Activated T-helper 1 cell treated with anti-CD3 and anti-CD28 coated beads, Interleukin-12 subunit alpha, Interleukin-12 subunit beta, Interleukin-2, Interleukin-4 antibody, amounts not matched to agents 30 ng/mL and 10 ng/mL and 1 ng/mL, durations not matched to agents 14 hours and 24 hours and 36 hours (primary cell): ENCODE measurements around the gene EIF3L. TPM values are rescaled to one million over a fixed set of nuclear protein-coding genes. Genes with fewer than 3 reads are reported as not detected.

ENCODE experiments used
- DNase-seq: peaks from one replicate; pipeline ENCODE4 v3.0.0; 2021; ENCODE audit warnings: low spot score
- H3K27ac Mint-ChIP-seq: one replicate; pipeline ENCODE4 v1.8.0; 2021; ENCODE audit warnings: mild to moderate bottlenecking, mixed read lengths
- H3K27me3 Mint-ChIP-seq: one replicate; pipeline ENCODE4 v1.8.0; 2022; ENCODE audit warnings: mild to moderate bottlenecking, moderate library complexity, mixed read lengths; ENCODE audit not compliant: insufficient read depth
- H3K36me3 Mint-ChIP-seq: one replicate; pipeline ENCODE4 v1.8.0; 2021; ENCODE audit warnings: low read depth, mixed read lengths
- H3K4me1 Mint-ChIP-seq: one replicate; pipeline ENCODE4 v1.8.0; 2021; ENCODE audit warnings: low read depth, mixed read lengths
- H3K4me3 Mint-ChIP-seq: one replicate; pipeline ENCODE4 v1.8.0; 2021; ENCODE audit warnings: mild to moderate bottlenecking, moderate library complexity, mixed read lengths
- H3K9me3 Mint-ChIP-seq: one replicate; pipeline ENCODE4 v1.8.0; 2021; ENCODE audit warnings: mixed read lengths
- intact Hi-C: fragments of 100-400 bp; cut with micrococcal nuclease; formaldehyde crosslinking; loops from one replicate; pipeline ENCODE4 v1.15.1; 2024
- total RNA-seq: library from RNA; stranded (reverse); gene quantifications from 2 replicates; pipeline ENCODE4 v1.2.3, GENCODE V29; 2022

The EIF3L gene
- total RNA-seq, 1 donor from 2014 or later, result 441 TPM

- peaks cover 36% of the 10 kb centered on the region for H3K36me3 Mint-ChIP-seq
- peaks cover 40% of the 10 kb centered on the region for H3K4me1 Mint-ChIP-seq
- intact Hi-C loops, result no loop called here
- no peak overlapping the region for H3K27ac Mint-ChIP-seq
- peak overlapping the region; percentile 22 for H3K4me3 Mint-ChIP-seq
- H3K27me3 Mint-ChIP-seq, result no peaks in the 10 kb centered on the region
- no peaks in the 10 kb centered on the region for H3K9me3 Mint-ChIP-seq
- DNase-seq, result no peak
Observed at GRCh38 chr22:37846433-37846832, 2.8 kb upstream of the EIF3L start.

- Mint-ChIP-seq H3K36me3 (peaks cover 46% of the 10 kb centered on the region), H3K27me3 (no peaks in the 10 kb centered on the region), H3K4me3 (peak overlapping the region; percentile 97), H3K9me3 (no peaks in the 10 kb centered on the region), H3K27ac (peak overlapping the region; percentile 96), H3K4me1 (peaks cover 44% of the 10 kb centered on the region)
- DNase-seq, result peak; percentile 14
- intact Hi-C loops, result loop anchor here (1.0 to 2.0 kb wide), 6 partner anchors 15 to 332 kb away; partner anchors contain the start of genes C22orf23, PLA2G6 and POLR2F
Observed at GRCh38 chr22:37848587-37849088, 581 bp upstream of the EIF3L start.

- Mint-ChIP-seq H3K4me3 (peak overlapping the region; percentile 97), H3K36me3 (peaks cover 54% of the 10 kb centered on the region), H3K9me3 (no peaks in the 10 kb centered on the region), H3K27me3 (no peaks in the 10 kb centered on the region), H3K4me1 (peaks cover 61% of the 10 kb centered on the region), H3K27ac (no peak overlapping the region)
- intact Hi-C loops, result no loop called here
- DNase-seq, result no peak
Observed at GRCh38 chr22:37850801-37851200, 1.6 kb downstream of the EIF3L start.

- Mint-ChIP-seq H3K27me3 (no peaks in the 10 kb centered on the region), H3K36me3 (peaks cover 54% of the 10 kb centered on the region), H3K4me1 (peaks cover 58% of the 10 kb centered on the region), H3K4me3 (no peak overlapping the region), H3K27ac (no peak overlapping the region), H3K9me3 (no peaks in the 10 kb centered on the region)
- intact Hi-C loops, result no loop called here
- no peak for DNase-seq
Observed at GRCh38 chr22:37852418-37852817, 3.2 kb downstream of the EIF3L start.

- no peak for DNase-seq
- Mint-ChIP-seq H3K9me3 (no peaks in the 10 kb centered on the region), H3K4me1 (peaks cover 42% of the 10 kb centered on the region), H3K4me3 (no peak overlapping the region), H3K36me3 (peaks cover 48% of the 10 kb centered on the region), H3K27ac (no peak overlapping the region), H3K27me3 (no peaks in the 10 kb centered on the region)
- intact Hi-C loops, result no loop called here
Observed at GRCh38 chr22:37854946-37855345, 5.7 kb downstream of the EIF3L start.

GRCh38 chr22:37855462-37855861 is 6.2 kb downstream of the EIF3L start:
- no peak overlapping the region for H3K27ac Mint-ChIP-seq
- H3K4me1 Mint-ChIP-seq, result peaks cover 40% of the 10 kb centered on the region
- intact Hi-C loops, result no loop called here

GRCh38 chr22:37860796-37861421 is 11.7 kb downstream of the EIF3L start:
- no peaks in the 10 kb centered on the region for H3K9me3 Mint-ChIP-seq
- intact Hi-C loops, result no loop called here
- H3K27me3 Mint-ChIP-seq, result no peaks in the 10 kb centered on the region
- no peak overlapping the region for H3K4me3 Mint-ChIP-seq
- H3K27ac Mint-ChIP-seq, result no peak overlapping the region
- peaks cover 45% of the 10 kb centered on the region for H3K36me3 Mint-ChIP-seq
- H3K4me1 Mint-ChIP-seq, result peaks cover 7% of the 10 kb centered on the region
- no peak for DNase-seq

More at GRCh38 chr22:37855462-37855861, 6.2 kb downstream of the EIF3L start:
- Mint-ChIP-seq H3K9me3 (no peaks in the 10 kb centered on the region), H3K27me3 (no peaks in the 10 kb centered on the region), H3K36me3 (peaks cover 47% of the 10 kb centered on the region), H3K4me3 (no peak overlapping the region)
- no peak for DNase-seq

- no peaks in the 10 kb centered on the region for H3K27me3 Mint-ChIP-seq
- intact Hi-C loops, result loop anchor here (1.0 kb wide), 2 partner anchors 13 to 45 kb away; partner anchors contain the start of gene EIF3L
- no peak for DNase-seq
- no peaks in the 10 kb centered on the region for H3K9me3 Mint-ChIP-seq
- no peak overlapping the region for H3K4me3 Mint-ChIP-seq
- H3K27ac Mint-ChIP-seq, result no peak overlapping the region
- peaks cover 7% of the 10 kb centered on the region for H3K4me1 Mint-ChIP-seq
- peaks cover 45% of the 10 kb centered on the region for H3K36me3 Mint-ChIP-seq
Observed at GRCh38 chr22:37862570-37863325, 13.5 kb downstream of the EIF3L start.

GRCh38 chr22:37865510-37865909 is 16.3 kb downstream of the EIF3L start:
- no peak overlapping the region for H3K4me3 Mint-ChIP-seq
- no peak for DNase-seq
- intact Hi-C loops, result no loop called here
- H3K9me3 Mint-ChIP-seq, result no peaks in the 10 kb centered on the region
- no peak overlapping the region for H3K27ac Mint-ChIP-seq
- no peaks in the 10 kb centered on the region for H3K27me3 Mint-ChIP-seq
- H3K36me3 Mint-ChIP-seq, result peaks cover 42% of the 10 kb centered on the region
- peaks cover 7% of the 10 kb centered on the region for H3K4me1 Mint-ChIP-seq

- no peak for DNase-seq
- Mint-ChIP-seq H3K4me3 (no peak overlapping the region), H3K36me3 (peaks cover 28% of the 10 kb centered on the region), H3K27ac (no peak overlapping the region), H3K4me1 (peaks cover 3% of the 10 kb centered on the region), H3K9me3 (no peaks in the 10 kb centered on the region), H3K27me3 (no peaks in the 10 kb centered on the region)
- intact Hi-C loops, result no loop called here
Observed at GRCh38 chr22:37870273-37870672, 21.1 kb downstream of the EIF3L start.

GRCh38 chr22:37880668-37881440 is 31.6 kb downstream of the EIF3L start:
- no peaks in the 10 kb centered on the region for H3K27me3 Mint-ChIP-seq

GRCh38 chr22:37884420-37884819 is 35.2 kb downstream of the EIF3L start:
- intact Hi-C loops, result no loop called here

More at GRCh38 chr22:37880668-37881440, 31.6 kb downstream of the EIF3L start:
- peaks cover 5% of the 10 kb centered on the region for H3K4me1 Mint-ChIP-seq
- no peak for DNase-seq
- H3K36me3 Mint-ChIP-seq, result peaks cover 38% of the 10 kb centered on the region
- no peak overlapping the region for H3K27ac Mint-ChIP-seq
- no peak overlapping the region for H3K4me3 Mint-ChIP-seq
- intact Hi-C loops, result no loop called here
- no peaks in the 10 kb centered on the region for H3K9me3 Mint-ChIP-seq

More at GRCh38 chr22:37884420-37884819, 35.2 kb downstream of the EIF3L start:
- DNase-seq, result no peak
- Mint-ChIP-seq H3K4me3 (no peak overlapping the region), H3K27ac (no peak overlapping the region), H3K9me3 (no peaks in the 10 kb centered on the region), H3K36me3 (peaks cover 33% of the 10 kb centered on the region), H3K4me1 (peaks cover 16% of the 10 kb centered on the region), H3K27me3 (no peaks in the 10 kb centered on the region)
